Kidney tubule cell (primary cell): ENCODE data around the gene KIAA1217.

Experiments
- DNase-seq: peaks from one replicate; pipeline ENCODE4 v3.0.0-alpha.2; 2018; ENCODE audit warnings: low spot score

The KIAA1217 gene

DNA sequence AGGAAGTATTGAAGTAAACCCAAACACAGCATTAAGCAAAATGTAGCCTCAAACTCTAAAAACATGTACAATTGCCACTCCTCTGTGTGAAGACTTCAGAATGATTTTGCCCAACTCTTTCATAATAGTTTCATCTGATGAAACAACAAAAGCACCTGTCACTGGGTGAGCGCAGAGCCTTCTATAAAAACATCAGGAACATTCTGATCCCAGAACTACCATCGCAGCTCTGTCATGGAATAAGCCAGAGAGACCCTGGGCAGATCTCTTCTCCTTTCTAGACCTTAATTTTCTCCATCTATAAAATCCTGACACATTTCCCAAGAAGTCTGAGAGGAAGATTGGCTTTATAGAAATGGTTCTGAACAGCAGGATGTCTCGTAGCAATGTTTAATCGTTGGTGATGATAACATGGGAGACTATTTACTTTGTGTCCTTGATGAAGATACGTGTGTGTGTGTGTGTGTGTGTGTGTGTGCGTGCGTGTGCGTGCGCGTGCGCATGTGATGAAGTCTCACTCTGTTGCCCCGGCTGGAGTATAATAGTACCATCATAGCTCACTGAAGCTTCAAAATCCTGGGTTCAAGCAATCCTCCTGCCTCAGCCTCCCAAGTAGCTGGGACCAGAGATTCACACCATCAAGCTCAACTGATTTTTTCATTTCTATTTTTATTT lies 198.0 kb downstream of the KIAA1217 start:
- DNase-seq = no peak

- DNase-seq = no peak
Observed at GRCh38 chr10:24407928-24408327, 199.0 kb downstream of the KIAA1217 start.

GRCh38 chr10:24408365-24408764 lies 199.4 kb downstream of the KIAA1217 start:
- no peak for DNase-seq

DNA sequence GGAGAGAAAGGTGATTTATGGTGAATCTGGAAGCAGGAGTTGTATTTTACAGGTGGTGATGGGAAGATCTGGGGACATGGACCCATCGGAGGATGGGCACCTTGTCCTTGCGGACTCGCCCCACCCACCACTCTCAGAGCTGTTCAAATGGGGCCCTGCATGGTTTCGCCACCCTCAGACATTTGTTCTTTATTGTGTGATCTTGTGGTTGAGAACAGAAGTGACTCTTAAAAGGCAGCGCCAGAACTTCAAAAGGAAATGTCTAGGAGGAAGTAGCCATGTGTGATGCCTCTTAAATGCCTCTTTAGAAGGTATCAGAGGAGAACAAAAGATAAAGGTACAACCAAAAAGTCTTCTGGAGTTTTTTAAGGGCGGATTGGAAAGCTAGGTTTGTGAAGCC lies 205.7 kb downstream of the KIAA1217 start:
- DNase-seq = no peak

DNA sequence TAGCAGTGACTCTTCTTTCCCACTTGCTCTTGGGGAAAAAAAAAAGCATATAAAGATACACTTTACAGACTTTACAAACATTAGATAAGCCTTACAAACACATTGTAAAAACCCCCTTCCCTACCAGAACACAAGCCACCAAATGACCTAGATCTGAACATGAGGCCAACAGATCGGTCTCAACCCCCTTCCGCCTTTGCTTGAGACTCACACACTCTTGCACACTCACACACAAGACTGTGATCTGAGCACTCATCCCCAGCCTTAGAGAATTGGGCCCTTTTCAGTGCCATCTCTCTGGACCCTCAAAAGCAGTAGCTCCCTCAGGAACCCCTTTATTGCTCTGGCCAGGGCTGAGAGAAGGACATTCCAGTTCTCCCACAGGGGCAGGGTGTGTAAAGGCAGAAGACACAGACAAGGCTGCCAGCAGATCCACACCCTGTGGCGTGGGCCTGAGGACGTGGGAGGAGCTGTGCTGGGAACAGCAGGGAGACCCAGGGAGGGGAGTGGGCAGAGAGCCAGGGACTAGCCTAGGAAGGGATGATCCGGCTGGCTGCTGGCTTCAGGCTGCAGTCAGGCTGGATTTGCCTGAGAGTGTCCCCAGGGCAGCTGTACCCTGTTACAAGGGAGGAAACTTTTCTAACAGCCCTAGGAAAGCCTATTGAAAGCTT lies 206.7 kb downstream of the KIAA1217 start:
- no peak for DNase-seq

- DNase-seq = no peak
Observed at GRCh38 chr10:24416248-24416647, 207.3 kb downstream of the KIAA1217 start.

GRCh38 chr10:24417053-24417452 lies 208.1 kb downstream of the KIAA1217 start:
- DNase-seq = no peak

DNA sequence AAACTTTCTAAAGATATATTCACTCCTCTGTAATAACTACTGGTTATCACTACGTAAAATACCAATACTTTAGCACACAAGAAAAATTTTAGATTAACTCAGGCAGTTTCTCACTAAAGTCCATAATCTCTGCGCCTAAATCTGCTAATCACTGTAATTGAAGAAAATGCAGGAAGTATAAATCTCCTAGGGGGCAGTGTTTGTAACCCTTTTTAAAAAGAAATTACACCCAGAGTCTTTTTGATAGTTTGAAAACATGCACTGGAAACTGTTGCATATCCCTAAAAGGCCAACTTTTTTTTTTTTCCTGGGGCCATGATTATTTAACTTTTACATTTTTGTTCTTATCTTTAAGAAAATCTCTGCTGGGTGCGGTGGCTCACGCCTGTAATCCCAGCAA lies 209.6 kb downstream of the KIAA1217 start:
- no peak for DNase-seq

GRCh38 chr10:24419066-24419465 lies 210.1 kb downstream of the KIAA1217 start:
- no peak for DNase-seq

GRCh38 chr10:24425151-24425550 lies 216.2 kb downstream of the KIAA1217 start:
- no peak for DNase-seq

- no peak for DNase-seq
Observed at GRCh38 chr10:24427678-24428409, 218.9 kb downstream of the KIAA1217 start.

- peak; percentile 91 for DNase-seq
Observed at GRCh38 chr10:24428410-24428782, 219.5 kb downstream of the KIAA1217 start.

GRCh38 chr10:24430591-24430990 lies 221.7 kb downstream of the KIAA1217 start:
- DNase-seq = no peak

DNA sequence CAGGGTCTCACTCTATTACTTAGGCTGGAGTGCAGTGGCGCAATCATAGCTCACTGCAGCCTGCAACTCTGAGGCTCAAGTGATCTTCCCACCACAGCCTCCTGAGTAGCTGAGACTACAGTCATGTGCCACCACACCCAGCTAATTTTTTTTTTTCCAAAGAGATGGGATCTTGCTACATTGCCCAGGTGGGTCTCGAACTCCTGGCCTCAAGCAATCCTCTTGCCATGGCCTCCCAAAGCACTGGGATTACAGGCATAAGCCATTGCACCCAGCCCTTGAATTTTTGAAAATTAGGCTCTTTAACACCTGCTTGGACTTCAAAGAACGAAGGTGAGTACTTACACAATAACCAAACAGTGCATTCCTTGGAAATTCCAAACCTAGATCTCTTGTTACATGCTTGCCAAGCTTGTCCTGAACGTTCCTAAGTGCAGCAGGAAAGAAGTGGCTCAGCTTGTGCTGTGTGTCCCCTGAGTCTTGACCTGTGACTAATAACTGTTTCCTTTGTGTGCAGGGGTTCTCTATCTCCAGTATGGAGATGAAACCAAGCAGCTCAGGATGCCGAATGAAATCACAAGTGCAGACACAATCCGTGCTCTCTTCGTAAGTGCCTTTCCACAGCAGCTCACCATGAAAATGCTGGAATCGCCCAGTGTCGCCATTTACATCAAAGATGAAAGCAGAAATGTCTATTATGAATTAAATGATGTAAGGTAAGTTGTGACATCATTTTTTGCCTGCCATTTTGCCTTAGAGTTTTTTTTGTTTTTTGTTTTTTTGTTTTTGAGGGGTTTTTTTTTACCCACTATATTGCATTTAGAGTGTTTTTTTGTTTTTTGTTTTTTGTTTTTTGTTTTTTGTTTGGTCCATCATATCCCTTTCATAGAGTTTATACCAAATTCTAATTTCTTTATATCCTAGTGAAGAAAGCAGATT lies 223.8 kb downstream of the KIAA1217 start:
- peak; percentile 91 for DNase-seq

DNA sequence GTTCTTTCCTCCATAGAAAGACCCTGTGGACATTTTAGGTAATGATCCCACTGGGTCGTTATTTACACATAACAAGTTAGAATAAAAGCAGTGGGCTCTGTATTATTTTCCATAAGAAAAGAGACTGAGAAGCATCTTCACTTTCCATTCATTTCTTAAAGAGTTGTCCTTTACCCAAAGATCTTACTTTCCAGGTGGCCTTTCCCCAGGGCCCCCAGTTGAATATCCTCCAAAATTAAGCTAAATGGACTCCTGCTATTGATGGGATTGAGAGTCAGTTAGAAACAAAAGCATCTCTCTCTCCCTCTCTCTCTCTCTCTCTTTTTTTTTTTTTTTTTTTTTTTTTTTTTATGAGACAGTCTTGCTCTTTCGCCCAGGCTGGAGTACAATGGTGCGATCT lies 224.8 kb downstream of the KIAA1217 start:
- no peak for DNase-seq

- DNase-seq = no peak
Observed at GRCh38 chr10:24434961-24435360, 226.0 kb downstream of the KIAA1217 start.

DNA sequence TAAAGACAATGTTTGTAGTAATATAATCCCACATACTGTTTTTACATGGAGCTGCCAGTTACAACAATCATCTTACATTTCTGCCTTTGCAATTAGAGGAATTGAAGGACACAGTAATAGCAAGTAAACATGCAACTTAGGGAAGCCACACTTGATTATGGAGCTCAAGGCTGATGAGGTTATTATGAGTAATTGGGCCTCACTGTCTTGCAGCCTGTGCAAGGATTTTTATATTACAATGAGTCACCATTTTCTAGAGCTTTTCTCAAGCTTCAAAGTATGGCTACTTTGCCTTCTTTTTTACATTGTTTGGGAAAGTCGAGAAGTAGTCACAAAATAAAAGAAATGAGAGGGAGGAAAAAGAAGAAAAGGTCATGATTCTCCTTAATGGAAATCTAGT lies 226.4 kb downstream of the KIAA1217 start:
- DNase-seq = peak; percentile 62

- no peak for DNase-seq
Observed at GRCh38 chr10:24437302-24437701, 228.4 kb downstream of the KIAA1217 start.

DNA sequence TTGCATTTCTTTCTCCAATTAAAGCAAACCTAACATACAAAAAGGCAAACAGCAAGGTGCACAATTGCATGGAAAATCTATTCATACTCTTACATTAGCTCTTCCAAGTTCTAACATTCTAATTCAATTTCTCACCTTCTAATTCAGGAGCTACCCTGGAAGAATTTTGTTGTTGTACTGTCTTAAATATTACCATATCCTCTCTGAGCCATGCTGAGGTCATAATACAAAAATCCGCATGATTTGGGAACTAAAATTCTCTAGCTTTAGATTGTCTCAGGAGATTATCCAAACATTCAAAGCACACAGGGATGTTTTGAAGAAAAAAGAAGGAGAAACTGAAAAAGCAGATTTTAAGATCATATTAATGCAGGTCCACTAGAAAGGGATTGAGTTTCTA lies 229.9 kb downstream of the KIAA1217 start:
- DNase-seq = no peak

GRCh38 chr10:24439935-24440334 lies 231.0 kb downstream of the KIAA1217 start:
- no peak for DNase-seq

DNA sequence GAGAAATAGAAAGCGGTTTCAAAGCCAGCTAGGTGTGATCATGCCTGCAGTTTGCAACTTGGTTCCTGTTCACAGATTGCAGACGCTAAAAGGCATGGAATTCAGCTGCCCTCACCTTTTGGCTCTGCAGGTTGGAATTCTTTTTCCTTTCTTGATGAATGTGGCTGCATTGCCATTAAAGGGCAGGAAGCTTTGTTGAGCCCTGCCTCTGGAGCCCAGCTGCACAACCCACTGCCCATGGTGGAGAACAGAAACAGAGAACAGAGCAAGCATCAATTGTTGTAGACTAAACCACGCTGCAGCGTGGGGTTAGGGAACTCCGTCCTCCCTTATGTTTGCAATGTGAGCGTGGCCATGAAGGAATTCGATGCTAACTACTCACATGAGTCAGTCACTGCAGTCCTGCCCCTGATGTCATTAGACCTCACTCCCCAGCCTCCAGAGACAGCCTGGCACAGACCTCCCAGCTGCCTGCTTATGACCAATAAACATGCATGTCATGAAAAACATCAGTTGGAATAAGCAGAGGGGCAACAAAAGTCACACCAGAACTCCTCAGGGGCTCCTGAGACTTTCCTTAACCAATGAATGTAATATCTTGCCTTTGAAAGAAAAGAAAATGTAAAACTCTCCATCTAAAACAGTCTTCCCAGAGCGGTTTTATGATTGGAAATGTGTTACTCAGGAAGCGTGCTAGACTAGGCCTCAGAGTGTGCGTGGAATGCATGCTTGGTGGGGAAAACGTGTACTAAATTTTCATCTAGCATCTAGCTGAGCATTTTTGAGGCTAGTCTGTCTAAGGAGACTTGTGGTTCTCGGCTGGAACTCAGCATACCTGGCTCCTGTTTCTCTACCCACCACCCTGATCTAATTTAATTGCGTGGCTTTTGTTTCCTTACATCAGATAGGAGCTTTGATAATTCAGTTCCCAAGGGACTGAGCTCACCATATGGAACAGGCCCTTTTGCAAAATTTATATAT lies 232.2 kb downstream of the KIAA1217 start:
- peak; percentile 75 for DNase-seq
